ENCODE results near the gene CRTAC1. TPM values are rescaled to one million over a fixed set of nuclear protein-coding genes. Genes with fewer than 3 reads are reported as not detected.

CRTAC1 gene
- total RNA-seq, 1 experiment from 2014 or later, result not detected

- no peaks in the 10 kb centered on the region for H3K36me3 ChIP-seq (ENCODE audit: insufficient read depth, low read length, poor library complexity, severe bottlenecking)
- TF ChIP-seq CTCF (conservative IDR thresholded peaks at IDR 0.05; ENCODE audit: low read depth, low read length), result no peak
- no peak for TF ChIP-seq EZH2 (IDR thresholded peaks at IDR 0.05; ENCODE audit: borderline replicate concordance, low read depth, low read length, poor library complexity, severe bottlenecking)
- no TSS peak for BruUV-seq (replicated peaks)
- intact Hi-C loops (cut with micrococcal nuclease; ENCODE audit: unreplicated experiment), result no loop called here
- H3K4me3 ChIP-seq (ENCODE audit: low read depth, low read length, poor library complexity, severe bottlenecking), result no peak overlapping the region
- no peak overlapping the region for H3K27ac ChIP-seq (ENCODE audit: low read depth, low read length, poor library complexity, severe bottlenecking)
- ChIA-PET CTCF (no interaction called here), POLR2A (ENCODE audit: low non-redundant PET) (interaction anchor here (0.6 kb wide), 1 partner anchor 30 kb away, joined by 6 read pairs; no protein-coding TSS in a partner anchor)
- DNase-seq (ENCODE audit: low spot score), result peak; percentile 53
- H3K4me1 ChIP-seq (ENCODE audit: insufficient read depth, low read length, poor library complexity, severe bottlenecking), result peaks cover 10% of the 10 kb centered on the region
- H3K9me3 ChIP-seq (ENCODE audit: low read depth, low read length, poor library complexity, severe bottlenecking), result no peaks in the 10 kb centered on the region
- H3K27me3 ChIP-seq (replicated peaks; ENCODE audit: insufficient read depth, low read depth, low read length, poor library complexity), result no peaks in the 10 kb centered on the region
Measured at GRCh38 chr10:97888641-97889262, 141.7 kb downstream of the CRTAC1 start.

- CTCF ChIA-PET, result no interaction called here
Measured at GRCh38 chr10:97888134-97888533, 142.3 kb downstream of the CRTAC1 start.

GRCh38 chr10:97887399-97887798 lies 143.0 kb downstream of the CRTAC1 start:
- H3K27ac ChIP-seq (ENCODE audit: low read depth, low read length, poor library complexity, severe bottlenecking), result no peak overlapping the region
- POLR2A ChIA-PET (ENCODE audit: low non-redundant PET), result no interaction called here
- no peak overlapping the region for H3K4me3 ChIP-seq (ENCODE audit: low read depth, low read length, poor library complexity, severe bottlenecking)
- no peaks in the 10 kb centered on the region for H3K27me3 ChIP-seq (replicated peaks; ENCODE audit: insufficient read depth, low read depth, low read length, poor library complexity)
- peaks cover 10% of the 10 kb centered on the region for H3K4me1 ChIP-seq (ENCODE audit: insufficient read depth, low read length, poor library complexity, severe bottlenecking)
- BruUV-seq (replicated peaks), result no TSS peak
- H3K36me3 ChIP-seq (ENCODE audit: insufficient read depth, low read length, poor library complexity, severe bottlenecking), result no peaks in the 10 kb centered on the region
- intact Hi-C loops (cut with micrococcal nuclease; ENCODE audit: unreplicated experiment), result no loop called here
- no peak for TF ChIP-seq EZH2 (IDR thresholded peaks at IDR 0.05; ENCODE audit: borderline replicate concordance, low read depth, low read length, poor library complexity, severe bottlenecking)
- CTCF ChIA-PET, result no interaction called here
- H3K9me3 ChIP-seq (ENCODE audit: low read depth, low read length, poor library complexity, severe bottlenecking), result no peaks in the 10 kb centered on the region
- DNase-seq (ENCODE audit: low spot score), result no peak

More at GRCh38 chr10:97888134-97888533, 142.3 kb downstream of the CRTAC1 start:
- TF ChIP-seq EZH2 (IDR thresholded peaks at IDR 0.05; ENCODE audit: borderline replicate concordance, low read depth, low read length, poor library complexity, severe bottlenecking) (no peak), CTCF (conservative IDR thresholded peaks at IDR 0.05; ENCODE audit: low read depth, low read length) (no peak)
- H3K4me1 ChIP-seq (ENCODE audit: insufficient read depth, low read length, poor library complexity, severe bottlenecking), result peaks cover 10% of the 10 kb centered on the region
- BruUV-seq (replicated peaks), result no TSS peak
- POLR2A ChIA-PET (ENCODE audit: low non-redundant PET), result no interaction called here
- H3K36me3 ChIP-seq (ENCODE audit: insufficient read depth, low read length, poor library complexity, severe bottlenecking), result no peaks in the 10 kb centered on the region
- no peak for DNase-seq (ENCODE audit: low spot score)
- intact Hi-C loops (cut with micrococcal nuclease; ENCODE audit: unreplicated experiment), result no loop called here
- no peaks in the 10 kb centered on the region for H3K27me3 ChIP-seq (replicated peaks; ENCODE audit: insufficient read depth, low read depth, low read length, poor library complexity)
- no peak overlapping the region for H3K4me3 ChIP-seq (ENCODE audit: low read depth, low read length, poor library complexity, severe bottlenecking)
- H3K27ac ChIP-seq (ENCODE audit: low read depth, low read length, poor library complexity, severe bottlenecking), result no peak overlapping the region
- H3K9me3 ChIP-seq (ENCODE audit: low read depth, low read length, poor library complexity, severe bottlenecking), result no peaks in the 10 kb centered on the region

- intact Hi-C loops (cut with micrococcal nuclease; ENCODE audit: unreplicated experiment), result no loop called here
- Histone ChIP-seq H3K4me3 (ENCODE audit: low read depth, low read length, poor library complexity, severe bottlenecking) (no peak overlapping the region), H3K27ac (ENCODE audit: low read depth, low read length, poor library complexity, severe bottlenecking) (no peak overlapping the region), H3K27me3 (replicated peaks; ENCODE audit: insufficient read depth, low read depth, low read length, poor library complexity) (no peaks in the 10 kb centered on the region), H3K9me3 (ENCODE audit: low read depth, low read length, poor library complexity, severe bottlenecking) (no peaks in the 10 kb centered on the region), H3K4me1 (ENCODE audit: insufficient read depth, low read length, poor library complexity, severe bottlenecking) (peaks cover 10% of the 10 kb centered on the region), H3K36me3 (ENCODE audit: insufficient read depth, low read length, poor library complexity, severe bottlenecking) (no peaks in the 10 kb centered on the region)
- CTCF ChIA-PET, result interaction anchor here (0.7 kb wide), 1 partner anchor 13 kb away, joined by 8 read pairs; no protein-coding TSS in a partner anchor
- TF ChIP-seq CTCF (conservative IDR thresholded peaks at IDR 0.05; ENCODE audit: low read depth, low read length) (no peak), EZH2 (IDR thresholded peaks at IDR 0.05; ENCODE audit: borderline replicate concordance, low read depth, low read length, poor library complexity, severe bottlenecking) (no peak)
- POLR2A ChIA-PET (ENCODE audit: low non-redundant PET), result interaction anchor here (0.7 kb wide), 1 partner anchor 456 kb away, joined by 21 read pairs; no protein-coding TSS in a partner anchor
- no TSS peak for BruUV-seq (replicated peaks)
- DNase-seq (ENCODE audit: low spot score), result no peak
Measured at GRCh38 chr10:97886286-97886685, 144.1 kb downstream of the CRTAC1 start.
